SK-N-SH (cell line): ENCODE measurements around the gene TRAPPC6A. TPM values are rescaled to one million over a fixed set of nuclear protein-coding genes. Genes with fewer than 3 reads are reported as not detected.

ENCODE experiments used
- CTCF ChIA-PET: fragments of 300-600, 350-600 bp; formaldehyde crosslinking; extraction: SDS; loops from one replicate; lab custom pipeline; 2021; lab: Yijun Ruan, JAX
- POLR2A ChIA-PET: fragments of 350-600 bp; sonication (Branson Sonifier 250); formaldehyde crosslinking; extraction: SDS; loops from one replicate; lab custom pipeline; 2020; ENCODE audit warnings: antibody characterized with exemption, inconsistent platforms; lab: Yijun Ruan, JAX
- DNase-seq: peaks from one replicate; pipeline ENCODE4 v3.0.0; 2012
- H2AFZ ChIP-seq: fragments of 200-600 bp; sonication (generic); 2 replicates; pipeline ENCODE4 v1.8.1; 2016; ENCODE audit warnings: antibody characterized with exemption, mild to moderate bottlenecking, low read depth
- H3F3A ChIP-seq: fragments of 200-600 bp; sonication (generic); replicated peaks from 2 replicates; pipeline ENCODE3; 2016; ENCODE audit warnings: antibody characterized with exemption, mild to moderate bottlenecking; ENCODE audit not compliant: insufficient read depth
- H3K27ac ChIP-seq, 2 experiments: fragments of 200-500 bp in 1 of 2; fragments of 200-600 bp in 1 of 2; sonication (Bioruptor generic) in 1 of 2; sonication (generic), shearing (Covaris generic) in 1 of 2; 2 replicates each; pipeline versions ENCODE4 v1.5.1 to v1.6.1; 2014 to 2016; ENCODE audit warnings: low read depth in 2 of 2, inconsistent platforms in 1 of 2, low read length in 1 of 2, mild to moderate bottlenecking in 1 of 2, mixed read lengths in 1 of 2
- H3K27me3 ChIP-seq: fragments of 200-600 bp; sonication (generic), shearing (Covaris generic); 2 replicates; pipeline ENCODE4 v1.6.1; 2016; ENCODE audit warnings: mixed run types; ENCODE audit not compliant: insufficient read depth
- H3K36me3 ChIP-seq, 2 experiments: fragments of 200-500 bp in 1 of 2; fragments of 200-600 bp in 1 of 2; sonication (Bioruptor generic) in 1 of 2; sonication (generic) in 1 of 2; replicated peaks in 1 of 2; 2 replicates each; pipeline versions ENCODE3 to v1.5.1; 2014 to 2016; ENCODE audit warnings: low read length in 1 of 2, mild to moderate bottlenecking in 1 of 2; ENCODE audit not compliant: insufficient read depth in 2 of 2, control insufficient read depth in 1 of 2
- H3K4me1 ChIP-seq, 2 experiments: fragments of 200-500 bp in 1 of 2; fragments of 200-600 bp in 1 of 2; sonication (Bioruptor generic) in 1 of 2; sonication (generic), shearing (Covaris generic) in 1 of 2; 2 replicates each; pipeline versions ENCODE4 v1.5.1 to v1.6.1; 2014 to 2016; ENCODE audit warnings: low read depth in 1 of 2, low read length in 1 of 2, mixed run types in 1 of 2; ENCODE audit not compliant: insufficient read depth in 2 of 2, control insufficient read depth in 1 of 2
- H3K4me2 ChIP-seq: fragments of 200-600 bp; sonication (generic), shearing (Covaris generic); 2 replicates; pipeline ENCODE4 v1.6.1; 2017; ENCODE audit warnings: mixed run types
- H3K4me3 ChIP-seq, 2 experiments: fragments of 200-500 bp in 1 of 2; fragments of 200-600 bp in 1 of 2; sonication (Bioruptor generic) in 1 of 2; sonication (generic), shearing (Covaris generic) in 1 of 2; 2 replicates each; pipeline versions ENCODE4 v1.5.1 to v1.8.1; 2014 to 2016; ENCODE audit warnings: low read depth in 2 of 2, inconsistent platforms in 1 of 2, low read length in 1 of 2, mild to moderate bottlenecking in 1 of 2, mixed read lengths in 1 of 2, moderate library complexity in 1 of 2
- H3K79me2 ChIP-seq: fragments of 200-600 bp; sonication (generic); 2 replicates; pipeline ENCODE4 v1.8.1; 2017; ENCODE audit warnings: mild to moderate bottlenecking; ENCODE audit not compliant: insufficient read depth
- H3K9ac ChIP-seq: fragments of 200-600 bp; sonication (generic); 2 replicates; pipeline ENCODE4 v1.6.1; 2017; ENCODE audit warnings: mixed run types
- H3K9me2 ChIP-seq: fragments of 200-600 bp; sonication (generic); 2 replicates; pipeline ENCODE4 v1.6.1; 2017; ENCODE audit warnings: mixed run types
- H3K9me3 ChIP-seq: fragments of 200-600 bp; sonication (generic); 2 replicates; pipeline ENCODE4 v1.6.1; 2017; ENCODE audit warnings: mixed run types, mild to moderate bottlenecking, moderate library complexity
- H4K20me1 ChIP-seq: fragments of 200-600 bp; sonication (generic); 2 replicates; pipeline ENCODE4 v1.6.1; 2017; ENCODE audit warnings: mild to moderate bottlenecking, mixed run types; ENCODE audit not compliant: insufficient read depth
- ELF1 ChIP-seq: IDR thresholded peaks from 2 replicates; pipeline ENCODE4 v1.4.0; 2012
- EP300 ChIP-seq, 2 experiments: IDR thresholded peaks; 2 replicates each; pipeline versions ENCODE4 v1.4.0 to v1.6.1; 2012; ENCODE audit warnings: borderline replicate concordance in 1 of 2, low read depth in 1 of 2, low read length in 1 of 2
- GABPA ChIP-seq: IDR thresholded peaks from 2 replicates; pipeline ENCODE4 v1.4.0; 2012; ENCODE audit warnings: low read depth, mild to moderate bottlenecking
- POLR2AphosphoS5 ChIP-seq: IDR thresholded peaks from 2 replicates; pipeline ENCODE4 v1.6.1; 2012; ENCODE audit warnings: low read depth, low read length
- RAD21 ChIP-seq: IDR thresholded peaks from 2 replicates; pipeline ENCODE4 v1.6.1; 2012; ENCODE audit warnings: mild to moderate bottlenecking, low read length
- REST ChIP-seq: IDR thresholded peaks from 2 replicates; pipeline ENCODE4 v1.6.1; 2012; ENCODE audit warnings: mild to moderate bottlenecking, low read depth, low read length, moderate library complexity
- TCF12 ChIP-seq: IDR thresholded peaks from 2 replicates; pipeline ENCODE4 v1.4.0; 2012
- YY1 ChIP-seq: IDR thresholded peaks from 2 replicates; pipeline ENCODE4 v1.4.0; 2012; ENCODE audit warnings: low read depth, mild to moderate bottlenecking
- WGBS: methylation state at CpG from one replicate; pipeline ENCODE4 v1.1.6; 2017; ENCODE audit warnings: low lambda C conversion rate; 5-methylcytosine and 5-hydroxymethylcytosine counted together
- polyA plus RNA-seq, 3 experiments: library from polyadenylated mRNA; depleted of rRNA; stranded (reverse); fragments of >200 nt; gene quantifications; 2 replicates each; pipeline ENCODE4 v1.2.3, GENCODE V29; 2012

TRAPPC6A gene
- polyA plus RNA-seq, 1 of the 3 experiments (the other 2 are of a cell fraction) = 59.0 TPM

GRCh38 chr19:45169602-45170001 lies 8.4 kb downstream of the TRAPPC6A start:
- Histone ChIP-seq H3K79me2 (no peaks in the 10 kb centered on the region), H3K9me3 (no peaks in the 10 kb centered on the region), H3F3A (no peaks in the 10 kb centered on the region), H3K9me2 (no peaks in the 10 kb centered on the region), H3K9ac (no peak overlapping the region), H2AFZ (no peak overlapping the region), H3K4me3 (no peak overlapping the region), H4K20me1 (no peaks in the 10 kb centered on the region), H3K4me1 (no peaks in the 10 kb centered on the region), H3K27me3 (no peaks in the 10 kb centered on the region), H3K27ac (no peak overlapping the region), H3K36me3 (no peaks in the 10 kb centered on the region), H3K4me2 (no peak overlapping the region)
- WGBS = 90% methylated on average over 5 of the region's 10 CpGs
- TF ChIP-seq RAD21 (no peak), GABPA (no peak), ELF1 (no peak)
- POLR2A ChIA-PET = no interaction called here
- CTCF ChIA-PET = interaction anchor here (1.1 kb wide), 1 partner anchor 169 kb away, joined by 3 read pairs; no protein-coding TSS in a partner anchor
- no peak for DNase-seq

DNA sequence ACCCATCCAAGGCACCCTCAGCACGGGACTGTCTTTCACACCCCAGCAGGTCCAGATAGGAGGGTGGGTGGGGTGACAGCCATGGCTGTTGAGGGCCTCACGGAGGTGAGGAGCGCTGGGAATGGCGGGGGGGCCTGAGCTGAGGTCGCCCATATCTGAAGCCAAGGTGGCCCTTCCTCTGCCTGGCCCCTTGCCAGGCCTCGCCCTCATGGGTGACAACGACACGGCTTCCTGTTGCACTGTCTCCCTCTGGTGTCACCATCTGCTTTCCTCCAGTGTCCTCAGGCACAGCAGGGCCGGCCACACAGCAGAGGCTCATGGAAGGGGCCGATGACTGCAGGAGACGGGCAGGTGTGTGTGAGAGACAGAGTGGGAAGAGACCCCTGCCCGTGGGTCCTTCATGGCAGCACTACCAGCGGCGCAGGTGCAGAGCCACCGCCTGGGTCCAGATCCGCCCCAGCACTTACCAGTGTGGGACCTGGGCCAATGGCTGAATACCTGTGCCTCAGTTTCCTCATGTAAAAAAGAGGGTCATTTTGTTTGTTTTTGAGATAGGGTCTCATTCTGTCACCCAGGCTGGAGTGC lies 9.2 kb downstream of the TRAPPC6A start:
- TF ChIP-seq EP300 (IDR thresholded peaks at IDR 0.05; ENCODE audit: borderline replicate concordance in 1 of 2, low read depth in 1 of 2, low read length in 1 of 2) = no peak
- Histone ChIP-seq H3K4me2 (no peak overlapping the region), H3K36me3 (no peaks in the 10 kb centered on the region), H3K27me3 (no peaks in the 10 kb centered on the region), H3K4me1 (no peaks in the 10 kb centered on the region), H3K9me2 (no peaks in the 10 kb centered on the region), H3K79me2 (no peaks in the 10 kb centered on the region), H3F3A (no peaks in the 10 kb centered on the region), H3K4me3 (no peak overlapping the region), H4K20me1 (no peaks in the 10 kb centered on the region), H3K9me3 (no peaks in the 10 kb centered on the region), H2AFZ (no peak overlapping the region), H3K9ac (no peak overlapping the region), H3K27ac (no peak overlapping the region)
- ChIA-PET POLR2A (no interaction called here), CTCF (no interaction called here)
- 93% methylated on average over 4 of the region's 16 CpGs for WGBS
- DNase-seq = no peak

DNA sequence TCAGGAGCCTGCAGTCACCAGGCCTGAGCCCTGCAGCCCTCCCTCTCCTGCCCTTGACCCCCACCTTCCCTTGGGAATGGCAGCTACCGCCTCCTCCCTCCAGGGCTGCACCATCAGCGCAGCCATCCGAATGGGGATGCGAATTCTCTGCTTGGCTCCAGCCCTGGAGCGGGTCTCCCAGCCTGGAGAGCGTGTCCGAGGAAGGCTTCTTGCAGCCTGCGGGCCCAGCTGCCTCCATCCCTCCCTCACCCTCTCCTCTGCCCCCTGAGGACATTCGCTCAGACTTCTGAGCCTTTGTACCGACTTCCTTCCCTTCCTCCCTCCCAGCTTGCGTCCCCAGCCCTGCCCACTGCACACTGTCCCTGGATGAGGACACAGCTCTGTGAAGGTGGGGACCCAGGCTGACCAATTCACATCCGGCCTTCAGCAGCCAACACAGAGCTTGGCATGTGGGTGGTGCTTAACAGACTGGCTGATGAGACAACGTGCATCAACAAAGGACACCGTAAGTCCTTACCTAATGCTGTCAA lies 11.2 kb downstream of the TRAPPC6A start:
- no peaks in the 10 kb centered on the region for H3F3A ChIP-seq
- no peak for TF ChIP-seq YY1
- TF ChIP-seq REST = no peak
- TF ChIP-seq EP300 (IDR thresholded peaks at IDR 0.05; ENCODE audit: borderline replicate concordance in 1 of 2, low read depth in 1 of 2, low read length in 1 of 2) = no peak
- TF ChIP-seq POLR2AphosphoS5 = no peak
- TF ChIP-seq TCF12 = no peak
- TF ChIP-seq, all 33 proteins: peak for 0
- H3K27me3 ChIP-seq = no peaks in the 10 kb centered on the region
- no peak overlapping the region for H3K4me2 ChIP-seq
- no peaks in the 10 kb centered on the region for H3K9me2 ChIP-seq
- H3K27ac ChIP-seq = no peak overlapping the region
- H3K4me1 ChIP-seq = peaks cover 0 to 4% of the 10 kb centered on the region in 2 experiments; a peak in 1 of 4 replicates
- H3K79me2 ChIP-seq = no peaks in the 10 kb centered on the region
- H4K20me1 ChIP-seq = no peaks in the 10 kb centered on the region
- H3K4me3 ChIP-seq = no peak overlapping the region
- no peak overlapping the region for H2AFZ ChIP-seq
- no peaks in the 10 kb centered on the region for H3K9me3 ChIP-seq
- CTCF ChIA-PET = interaction anchor here (0.9 to 1.8 kb wide), 3 partner anchors 11 to 16 kb away, joined by 3 to 5 read pairs (median 3); partner anchors contain the start of gene TRAPPC6A
- DNase-seq = no peak
- H3K36me3 ChIP-seq = no peaks in the 10 kb centered on the region
- WGBS = 75% methylated on average over 6 of the region's 14 CpGs
- H3K9ac ChIP-seq = no peak overlapping the region
- POLR2A ChIA-PET = no interaction called here
